ENCODE data around the gene SYTL1. TPM values are rescaled to one million over a fixed set of nuclear protein-coding genes. Genes with fewer than 3 reads are reported as not detected.

SYTL1 gene
- total and polyA plus RNA-seq, 12 donors: 0.22 to 10.9 (median 1.0) TPM; not detected in 2

DNA sequence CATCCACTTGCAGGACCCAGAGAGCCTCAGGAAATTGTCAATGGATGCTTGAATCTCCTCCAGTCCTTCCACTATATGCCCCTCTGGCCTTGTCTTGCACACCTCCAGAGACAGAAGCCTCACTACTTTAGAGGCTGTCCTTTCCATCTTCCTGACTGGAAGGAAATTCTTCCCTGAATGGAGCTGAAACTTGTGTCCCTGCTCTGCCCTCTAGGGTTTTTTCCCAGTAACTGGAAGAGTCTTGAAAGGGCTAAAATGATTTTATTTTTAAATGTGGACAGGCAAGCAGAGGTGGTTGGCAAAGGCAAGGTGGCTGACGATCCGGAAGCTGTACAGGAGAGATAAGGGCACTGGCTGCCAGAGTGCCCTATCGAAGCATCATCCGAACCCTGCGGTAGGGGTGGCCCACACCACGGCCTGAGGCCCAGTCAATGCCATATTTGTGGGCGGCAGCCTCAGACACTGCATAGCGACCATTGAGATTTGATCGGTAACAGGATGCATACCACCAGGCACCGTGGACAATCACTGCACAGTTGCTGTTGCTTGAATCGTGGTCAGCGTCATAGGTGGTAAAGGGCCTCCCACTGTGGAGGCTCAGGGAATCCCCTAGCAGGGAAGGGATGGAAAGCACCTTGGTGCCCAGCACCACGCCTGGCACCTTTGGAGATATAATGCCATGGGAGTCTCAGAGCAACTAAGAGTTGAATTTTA lies 27.2 kb downstream of the SYTL1 start:
- intact Hi-C loops (cut with DNase I): no loop called here
- Histone ChIP-seq H3K27me3 (no peaks in the 10 kb centered on the region), H3K4me3 (no peak overlapping the region), H3K36me3 (replicated peaks in 1 of 2) (peaks cover 0 to 6% of the 10 kb centered on the region in 2 donors), H3K9me3 (replicated peaks in 1 of 3) (no peaks in the 10 kb centered on the region), H3K4me1 (replicated peaks in 1 of 2) (peaks cover 6 to 23% of the 10 kb centered on the region in 2 donors), H3K27ac (peak overlapping the region in 2 of 5 donors; percentile 4 to 47)
- DNase-seq: no peak
- 60 to 77% (median 68%) methylated on average over 11 to 13 of the region's 13 CpGs; no CpG with 5 or more reads in 1 of the 4 donors for WGBS, 4 donors
- TF ChIP-seq, protein P1, sequence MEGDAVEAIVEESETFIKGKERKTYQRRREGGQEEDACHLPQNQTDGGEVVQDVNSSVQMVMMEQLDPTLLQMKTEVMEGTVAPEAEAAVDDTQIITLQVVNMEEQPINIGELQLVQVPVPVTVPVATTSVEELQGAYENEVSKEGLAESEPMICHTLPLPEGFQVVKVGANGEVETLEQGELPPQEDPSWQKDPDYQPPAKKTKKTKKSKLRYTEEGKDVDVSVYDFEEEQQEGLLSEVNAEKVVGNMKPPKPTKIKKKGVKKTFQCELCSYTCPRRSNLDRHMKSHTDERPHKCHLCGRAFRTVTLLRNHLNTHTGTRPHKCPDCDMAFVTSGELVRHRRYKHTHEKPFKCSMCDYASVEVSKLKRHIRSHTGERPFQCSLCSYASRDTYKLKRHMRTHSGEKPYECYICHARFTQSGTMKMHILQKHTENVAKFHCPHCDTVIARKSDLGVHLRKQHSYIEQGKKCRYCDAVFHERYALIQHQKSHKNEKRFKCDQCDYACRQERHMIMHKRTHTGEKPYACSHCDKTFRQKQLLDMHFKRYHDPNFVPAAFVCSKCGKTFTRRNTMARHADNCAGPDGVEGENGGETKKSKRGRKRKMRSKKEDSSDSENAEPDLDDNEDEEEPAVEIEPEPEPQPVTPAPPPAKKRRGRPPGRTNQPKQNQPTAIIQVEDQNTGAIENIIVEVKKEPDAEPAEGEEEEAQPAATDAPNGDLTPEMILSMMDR (IDR thresholded peaks at IDR 0.05): peak in 2 of 6 experiments; percentile 13 to 16
- no peak for TF ChIP-seq POLR2A (IDR thresholded peaks at IDR 0.05)

DNA sequence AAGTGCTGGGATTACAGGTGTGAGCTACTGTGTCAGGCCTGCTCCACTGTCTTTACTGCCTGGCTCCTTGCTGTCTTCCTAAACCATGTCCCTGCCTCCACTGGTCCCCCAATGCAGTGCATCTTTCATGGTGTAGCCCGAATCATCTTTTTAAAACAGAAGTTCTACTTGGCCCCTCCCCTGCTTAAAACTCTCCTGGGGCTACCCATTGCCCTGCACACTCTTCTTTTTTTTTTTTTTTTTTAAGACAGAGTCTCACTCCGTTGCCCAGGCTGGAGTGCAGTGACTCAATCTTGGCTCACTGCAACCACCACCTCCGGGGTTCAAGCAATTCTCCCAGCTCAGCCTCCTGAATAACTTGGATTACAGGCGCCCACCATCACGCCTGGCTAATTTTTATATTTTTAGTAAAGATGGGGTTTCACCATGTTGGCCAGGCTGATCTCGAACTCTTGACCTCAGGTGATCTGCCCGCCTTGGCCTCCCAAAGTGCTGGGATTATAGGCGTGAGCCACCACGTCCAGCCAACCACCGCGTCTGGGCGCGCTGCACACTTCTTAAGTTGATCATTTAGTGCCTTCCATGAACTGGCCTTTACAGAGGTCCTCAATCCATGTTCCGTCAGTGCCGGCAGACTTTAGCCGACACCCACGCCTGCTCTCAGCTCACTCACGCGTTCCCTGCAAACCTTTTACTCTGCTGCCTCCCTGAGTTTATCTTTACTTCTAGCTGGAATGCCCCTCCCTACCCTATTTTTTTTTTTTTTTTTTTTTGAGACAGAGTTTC lies 30.4 kb downstream of the SYTL1 start:
- 88 to 92% (median 89%) methylated on average over 19 of the region's 19 CpGs for WGBS, 4 donors
- DNase-seq: no peak
- peaks cover 2 to 9% of the 10 kb centered on the region in 2 donors for H3K4me1 ChIP-seq (replicated peaks in 1 of 2)
- H3K9me3 ChIP-seq (replicated peaks in 1 of 3): no peaks in the 10 kb centered on the region
- no peaks in the 10 kb centered on the region for H3K36me3 ChIP-seq (replicated peaks in 1 of 2)
- intact Hi-C loops (cut with DNase I): no loop called here
- no peaks in the 10 kb centered on the region for H3K27me3 ChIP-seq
- TF ChIP-seq, protein P1 (IDR thresholded peaks at IDR 0.05): no peak
- no peak for TF ChIP-seq POLR2A (IDR thresholded peaks at IDR 0.05)
- H3K4me3 ChIP-seq: no peak overlapping the region
- no peak overlapping the region for H3K27ac ChIP-seq

DNA sequence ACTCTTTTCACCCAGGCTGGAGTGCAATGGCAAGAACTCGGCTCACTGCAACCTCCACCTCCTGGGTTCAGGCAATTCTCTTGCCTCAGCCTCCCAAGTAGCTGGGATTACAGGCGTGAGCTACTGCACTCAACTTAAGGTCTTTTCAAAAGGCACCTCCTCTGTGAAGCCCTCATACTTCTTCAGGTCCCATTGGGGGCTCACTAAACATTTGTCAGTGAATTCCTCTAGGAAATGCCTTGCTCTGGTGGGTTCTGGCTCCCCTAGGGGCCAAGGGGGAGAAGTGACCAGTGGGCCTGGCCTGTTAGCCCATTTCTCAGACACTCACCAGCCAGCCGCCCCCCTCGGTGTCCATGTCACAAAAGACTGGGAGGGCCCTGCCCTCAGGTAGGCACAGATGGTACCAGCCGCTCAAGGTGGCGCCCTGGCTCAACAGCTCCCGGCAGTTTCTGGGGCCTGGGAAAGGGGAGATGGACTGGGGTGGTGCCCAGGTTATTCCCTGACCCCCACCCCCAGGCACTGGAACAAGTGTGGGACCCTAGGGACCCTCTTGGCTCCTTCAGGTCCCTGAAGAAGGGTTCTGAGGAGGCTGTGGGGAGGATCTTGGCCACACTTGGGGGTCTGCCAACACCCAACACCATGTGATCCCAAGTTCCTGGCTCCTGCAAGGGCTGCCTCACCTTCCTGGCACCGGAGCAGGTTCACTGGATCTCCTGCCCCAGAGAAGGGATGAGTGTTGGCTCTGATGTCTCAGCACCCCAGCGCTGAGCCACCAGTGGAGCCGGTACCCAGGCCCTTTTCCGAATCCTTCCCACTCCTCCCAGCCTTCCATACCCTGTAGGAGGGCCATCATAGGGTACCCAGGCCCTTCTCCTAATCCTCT lies 31.2 kb downstream of the SYTL1 start:
- intact Hi-C loops (cut with DNase I): no loop called here
- no peaks in the 10 kb centered on the region for H3K27me3 ChIP-seq
- no peaks in the 10 kb centered on the region for H3K9me3 ChIP-seq (replicated peaks in 1 of 3)
- H3K36me3 ChIP-seq (replicated peaks in 1 of 2): no peaks in the 10 kb centered on the region
- no peak overlapping the region for H3K4me3 ChIP-seq
- no peak for DNase-seq
- 90 to 94% (median 91%) methylated on average over 5 to 11 of the region's 11 CpGs for WGBS, 4 donors
- peaks cover 0 to 5% of the 10 kb centered on the region in 2 donors for H3K4me1 ChIP-seq (replicated peaks in 1 of 2)
- peak overlapping the region in 1 of 5 donors; percentile 10 for H3K27ac ChIP-seq
- TF ChIP-seq POLR2A (IDR thresholded peaks at IDR 0.05): no peak
- TF ChIP-seq, protein P1 (IDR thresholded peaks at IDR 0.05): peak in 1 of 6 experiments; percentile 13

All from adrenal gland (tissue), 12 donors.